Measurements from ENCODE around the gene SORCS2. TPM values are rescaled to one million over a fixed set of nuclear protein-coding genes. Genes with fewer than 3 reads are reported as not detected.

The SORCS2 gene
- polyA plus RNA-seq, 1 donor from 2014 or later = 1.0 TPM

DNA sequence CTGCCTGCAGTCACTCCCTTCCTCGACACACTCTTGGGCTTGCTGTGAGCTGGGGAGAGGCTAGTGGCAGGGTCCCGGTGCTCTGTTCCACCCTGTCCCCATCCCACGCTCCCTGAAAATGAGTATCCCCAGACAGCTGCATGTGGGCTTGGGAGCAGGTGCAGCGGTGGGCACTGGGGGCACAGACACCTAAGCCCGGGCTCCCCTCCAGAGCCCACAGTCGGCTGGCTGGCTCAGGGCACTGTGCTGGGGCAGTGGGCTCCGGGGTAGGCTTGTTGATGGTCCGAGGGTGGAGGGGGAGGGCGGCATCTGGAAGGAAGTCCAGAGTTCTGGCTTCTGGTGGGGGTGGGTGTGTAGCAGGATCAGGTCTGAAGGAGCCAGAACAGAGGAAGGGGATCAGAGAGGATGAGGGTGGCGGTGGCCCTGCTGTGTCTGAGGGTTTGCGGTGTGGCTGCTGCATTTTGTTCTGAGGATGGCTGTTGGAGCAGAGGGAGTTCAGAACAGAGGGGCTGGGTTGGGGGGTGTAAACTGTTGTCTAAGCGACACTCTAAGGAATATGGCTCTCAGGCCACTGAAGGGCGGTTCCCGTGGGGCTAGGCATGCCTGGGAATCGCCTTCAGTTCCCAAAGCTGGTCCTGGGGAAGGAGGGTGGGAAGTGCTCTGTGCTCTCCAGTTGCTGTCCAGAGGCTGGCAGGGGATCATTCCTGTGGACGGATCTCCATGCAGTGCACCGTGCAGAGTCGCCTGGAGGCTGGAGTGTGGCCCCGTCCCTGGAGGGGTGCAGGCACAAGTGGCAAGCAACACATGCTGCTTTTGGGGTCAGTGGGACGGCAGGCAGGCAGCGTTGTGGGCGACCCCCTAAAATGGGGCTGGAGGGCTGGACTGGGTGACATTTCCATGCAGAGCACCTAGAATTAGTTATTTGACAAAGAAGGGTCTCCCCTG lies 114.0 kb downstream of the SORCS2 start:
- no peaks in the 10 kb centered on the region for H3K79me2 ChIP-seq (replicated peaks; ENCODE audit: insufficient read depth, low read length)
- H3K9ac ChIP-seq (ENCODE audit: low read length) = no peak overlapping the region
- no peaks in the 10 kb centered on the region for H3K9me3 ChIP-seq (ENCODE audit: low read length)
- H3F3A ChIP-seq (ENCODE audit: insufficient read depth, low read length, poor library complexity, severe bottlenecking) = no peaks in the 10 kb centered on the region
- H3K4me3 ChIP-seq (ENCODE audit: low read length) = no peak overlapping the region
- peaks cover 3% of the 10 kb centered on the region for H3K27me3 ChIP-seq (ENCODE audit: insufficient read depth, low read depth, low read length)
- H3K4me2 ChIP-seq (ENCODE audit: low read length) = no peak overlapping the region
- no peaks in the 10 kb centered on the region for H4K20me1 ChIP-seq (ENCODE audit: insufficient read depth)
- H3K36me3 ChIP-seq (ENCODE audit: insufficient read depth, low read length) = no peaks in the 10 kb centered on the region
- no peak overlapping the region for H3K27ac ChIP-seq (ENCODE audit: low read length)
- H2AFZ ChIP-seq (ENCODE audit: low read depth, low read length) = no peak overlapping the region
- H3K9me2 ChIP-seq (ENCODE audit: insufficient read depth, low read length) = no peaks in the 10 kb centered on the region
- no peak for TF ChIP-seq SMC3 (conservative IDR thresholded peaks at IDR 0.05; ENCODE audit: poor library complexity)
- TF ChIP-seq EZH2 (IDR thresholded peaks at IDR 0.05; ENCODE audit: borderline replicate concordance, insufficient read depth, low read length, poor library complexity, severe bottlenecking) = no peak
- no peak for TF ChIP-seq POLR2AphosphoS5 (IDR thresholded peaks at IDR 0.05)
- no peak for TF ChIP-seq MXI1 (conservative IDR thresholded peaks at IDR 0.05; ENCODE audit: poor library complexity, severe bottlenecking)

DNA sequence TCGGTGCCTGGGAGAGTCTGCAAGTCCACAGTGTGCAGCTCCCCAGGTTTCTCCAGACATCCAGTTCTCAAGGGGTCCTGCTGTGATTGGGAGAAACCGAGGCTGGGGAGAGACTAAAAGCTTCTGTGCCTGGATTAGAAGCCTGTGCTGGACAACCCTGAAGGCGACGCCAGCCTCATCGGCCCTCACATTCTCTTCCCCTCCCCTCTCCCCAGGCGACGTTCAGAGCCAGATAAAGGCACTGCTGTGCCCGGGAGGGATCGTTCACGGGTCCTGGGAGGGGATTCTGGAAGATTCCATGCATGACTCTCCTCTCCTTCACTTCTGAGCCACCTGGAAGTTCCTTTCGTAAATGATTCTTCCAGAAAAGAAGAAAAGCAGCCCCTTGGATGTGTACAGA lies 114.6 kb downstream of the SORCS2 start:
- no peak overlapping the region for H3K4me3 ChIP-seq (ENCODE audit: low read length)
- no peaks in the 10 kb centered on the region for H3K36me3 ChIP-seq (ENCODE audit: insufficient read depth, low read length)
- no peaks in the 10 kb centered on the region for H3K9me2 ChIP-seq (ENCODE audit: insufficient read depth, low read length)
- no peaks in the 10 kb centered on the region for H3K9me3 ChIP-seq (ENCODE audit: low read length)
- H3K79me2 ChIP-seq (replicated peaks; ENCODE audit: insufficient read depth, low read length) = no peaks in the 10 kb centered on the region
- H3K4me2 ChIP-seq (ENCODE audit: low read length) = no peak overlapping the region
- no peak overlapping the region for H2AFZ ChIP-seq (ENCODE audit: low read depth, low read length)
- no peaks in the 10 kb centered on the region for H3F3A ChIP-seq (ENCODE audit: insufficient read depth, low read length, poor library complexity, severe bottlenecking)
- H3K27me3 ChIP-seq (ENCODE audit: insufficient read depth, low read depth, low read length) = peaks cover 3% of the 10 kb centered on the region
- no peak overlapping the region for H3K27ac ChIP-seq (ENCODE audit: low read length)
- H3K9ac ChIP-seq (ENCODE audit: low read length) = no peak overlapping the region
- H4K20me1 ChIP-seq (ENCODE audit: insufficient read depth) = no peaks in the 10 kb centered on the region
- TF ChIP-seq POLR2AphosphoS5 (IDR thresholded peaks at IDR 0.05) (no peak), RAD21 (conservative IDR thresholded peaks at IDR 0.05) (no peak), EZH2 (IDR thresholded peaks at IDR 0.05; ENCODE audit: borderline replicate concordance, insufficient read depth, low read length, poor library complexity, severe bottlenecking) (no peak), MXI1 (conservative IDR thresholded peaks at IDR 0.05; ENCODE audit: poor library complexity, severe bottlenecking) (no peak), EP300 (conservative IDR thresholded peaks at IDR 0.05; ENCODE audit: poor library complexity, severe bottlenecking) (no peak), TAF1 (IDR thresholded peaks at IDR 0.05; ENCODE audit: low read depth) (no peak), SMC3 (conservative IDR thresholded peaks at IDR 0.05; ENCODE audit: poor library complexity) (no peak)
- TF ChIP-seq, protein P1, sequence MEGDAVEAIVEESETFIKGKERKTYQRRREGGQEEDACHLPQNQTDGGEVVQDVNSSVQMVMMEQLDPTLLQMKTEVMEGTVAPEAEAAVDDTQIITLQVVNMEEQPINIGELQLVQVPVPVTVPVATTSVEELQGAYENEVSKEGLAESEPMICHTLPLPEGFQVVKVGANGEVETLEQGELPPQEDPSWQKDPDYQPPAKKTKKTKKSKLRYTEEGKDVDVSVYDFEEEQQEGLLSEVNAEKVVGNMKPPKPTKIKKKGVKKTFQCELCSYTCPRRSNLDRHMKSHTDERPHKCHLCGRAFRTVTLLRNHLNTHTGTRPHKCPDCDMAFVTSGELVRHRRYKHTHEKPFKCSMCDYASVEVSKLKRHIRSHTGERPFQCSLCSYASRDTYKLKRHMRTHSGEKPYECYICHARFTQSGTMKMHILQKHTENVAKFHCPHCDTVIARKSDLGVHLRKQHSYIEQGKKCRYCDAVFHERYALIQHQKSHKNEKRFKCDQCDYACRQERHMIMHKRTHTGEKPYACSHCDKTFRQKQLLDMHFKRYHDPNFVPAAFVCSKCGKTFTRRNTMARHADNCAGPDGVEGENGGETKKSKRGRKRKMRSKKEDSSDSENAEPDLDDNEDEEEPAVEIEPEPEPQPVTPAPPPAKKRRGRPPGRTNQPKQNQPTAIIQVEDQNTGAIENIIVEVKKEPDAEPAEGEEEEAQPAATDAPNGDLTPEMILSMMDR (IDR thresholded peaks at IDR 0.05; ENCODE audit: poor library complexity, severe bottlenecking) = no peak
- TF ChIP-seq, protein P2, sequence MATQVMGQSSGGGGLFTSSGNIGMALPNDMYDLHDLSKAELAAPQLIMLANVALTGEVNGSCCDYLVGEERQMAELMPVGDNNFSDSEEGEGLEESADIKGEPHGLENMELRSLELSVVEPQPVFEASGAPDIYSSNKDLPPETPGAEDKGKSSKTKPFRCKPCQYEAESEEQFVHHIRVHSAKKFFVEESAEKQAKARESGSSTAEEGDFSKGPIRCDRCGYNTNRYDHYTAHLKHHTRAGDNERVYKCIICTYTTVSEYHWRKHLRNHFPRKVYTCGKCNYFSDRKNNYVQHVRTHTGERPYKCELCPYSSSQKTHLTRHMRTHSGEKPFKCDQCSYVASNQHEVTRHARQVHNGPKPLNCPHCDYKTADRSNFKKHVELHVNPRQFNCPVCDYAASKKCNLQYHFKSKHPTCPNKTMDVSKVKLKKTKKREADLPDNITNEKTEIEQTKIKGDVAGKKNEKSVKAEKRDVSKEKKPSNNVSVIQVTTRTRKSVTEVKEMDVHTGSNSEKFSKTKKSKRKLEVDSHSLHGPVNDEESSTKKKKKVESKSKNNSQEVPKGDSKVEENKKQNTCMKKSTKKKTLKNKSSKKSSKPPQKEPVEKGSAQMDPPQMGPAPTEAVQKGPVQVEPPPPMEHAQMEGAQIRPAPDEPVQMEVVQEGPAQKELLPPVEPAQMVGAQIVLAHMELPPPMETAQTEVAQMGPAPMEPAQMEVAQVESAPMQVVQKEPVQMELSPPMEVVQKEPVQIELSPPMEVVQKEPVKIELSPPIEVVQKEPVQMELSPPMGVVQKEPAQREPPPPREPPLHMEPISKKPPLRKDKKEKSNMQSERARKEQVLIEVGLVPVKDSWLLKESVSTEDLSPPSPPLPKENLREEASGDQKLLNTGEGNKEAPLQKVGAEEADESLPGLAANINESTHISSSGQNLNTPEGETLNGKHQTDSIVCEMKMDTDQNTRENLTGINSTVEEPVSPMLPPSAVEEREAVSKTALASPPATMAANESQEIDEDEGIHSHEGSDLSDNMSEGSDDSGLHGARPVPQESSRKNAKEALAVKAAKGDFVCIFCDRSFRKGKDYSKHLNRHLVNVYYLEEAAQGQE (IDR thresholded peaks at IDR 0.05; ENCODE audit: borderline replicate concordance) = no peak

All from neural cell (in vitro differentiated cells).